HFFc6 (cell line): Measurements from ENCODE around the gene GZMM. TPM values are rescaled to one million over a fixed set of nuclear protein-coding genes. Genes with fewer than 3 reads are reported as not detected.

Experiments
- DNase-seq: peaks from one replicate; pipeline ENCODE4 v3.0.0-alpha.2; 2018
- H3K27ac Mint-ChIP-seq: 2 replicates; pipeline ENCODE4 v1.8.0; 2020; ENCODE audit warnings: mild to moderate bottlenecking, mixed read lengths
- H3K27me3 Mint-ChIP-seq: 2 replicates; pipeline ENCODE4 v1.8.0; 2021; ENCODE audit warnings: mild to moderate bottlenecking, moderate library complexity, mixed read lengths; ENCODE audit not compliant: insufficient read depth
- H3K36me3 Mint-ChIP-seq: 2 replicates; pipeline ENCODE4 v1.8.0; 2021; ENCODE audit warnings: low read depth, mixed read lengths
- H3K4me1 Mint-ChIP-seq: 2 replicates; pipeline ENCODE4 v1.8.0; 2020; ENCODE audit warnings: low read depth, mixed read lengths
- H3K4me3 Mint-ChIP-seq: 2 replicates; pipeline ENCODE4 v1.8.0; 2020; ENCODE audit warnings: mild to moderate bottlenecking, moderate library complexity, mixed read lengths
- H3K9me3 Mint-ChIP-seq: 2 replicates; pipeline ENCODE4 v1.8.0; 2020; ENCODE audit warnings: mild to moderate bottlenecking, mixed read lengths
- total RNA-seq, 6 experiments: library from RNA; stranded (reverse); fragmentation: NEBNext Ultra II Directional; extraction: Animal tissue kit (Norgen Biotek cat#: 25700); gene quantifications; 2 replicates in 1 of 6; 3 replicates in 5 of 6; pipeline ENCODE4 v1.2.3, GENCODE V29; 2021
- TF ChIP-seq, protein P1 (sequence below): fragments of 200-600 bp; sonication (generic); IDR thresholded peaks from 2 replicates; pipeline ENCODE4 v1.5.0; 2021; ENCODE audit warnings: antibody characterized with exemption, mild to moderate bottlenecking

The GZMM gene
- total RNA-seq, 6 experiments from 2014 or later = 0.24 TPM; not detected in 5

- TF ChIP-seq, protein P1, sequence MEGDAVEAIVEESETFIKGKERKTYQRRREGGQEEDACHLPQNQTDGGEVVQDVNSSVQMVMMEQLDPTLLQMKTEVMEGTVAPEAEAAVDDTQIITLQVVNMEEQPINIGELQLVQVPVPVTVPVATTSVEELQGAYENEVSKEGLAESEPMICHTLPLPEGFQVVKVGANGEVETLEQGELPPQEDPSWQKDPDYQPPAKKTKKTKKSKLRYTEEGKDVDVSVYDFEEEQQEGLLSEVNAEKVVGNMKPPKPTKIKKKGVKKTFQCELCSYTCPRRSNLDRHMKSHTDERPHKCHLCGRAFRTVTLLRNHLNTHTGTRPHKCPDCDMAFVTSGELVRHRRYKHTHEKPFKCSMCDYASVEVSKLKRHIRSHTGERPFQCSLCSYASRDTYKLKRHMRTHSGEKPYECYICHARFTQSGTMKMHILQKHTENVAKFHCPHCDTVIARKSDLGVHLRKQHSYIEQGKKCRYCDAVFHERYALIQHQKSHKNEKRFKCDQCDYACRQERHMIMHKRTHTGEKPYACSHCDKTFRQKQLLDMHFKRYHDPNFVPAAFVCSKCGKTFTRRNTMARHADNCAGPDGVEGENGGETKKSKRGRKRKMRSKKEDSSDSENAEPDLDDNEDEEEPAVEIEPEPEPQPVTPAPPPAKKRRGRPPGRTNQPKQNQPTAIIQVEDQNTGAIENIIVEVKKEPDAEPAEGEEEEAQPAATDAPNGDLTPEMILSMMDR = peak; percentile 25
- H3K4me3 Mint-ChIP-seq = no peak overlapping the region
- no peak overlapping the region for H3K27ac Mint-ChIP-seq
- peaks cover 29% of the 10 kb centered on the region for H3K4me1 Mint-ChIP-seq
- no peak for DNase-seq
- H3K36me3 Mint-ChIP-seq = 0 out of 2 replicates have a peak, but pooled peaks cover 1% of the 10 kb centered on the region
- no peaks in the 10 kb centered on the region for H3K9me3 Mint-ChIP-seq
- H3K27me3 Mint-ChIP-seq = peaks cover 2% of the 10 kb centered on the region; the same call in 1 of the 2 replicates
Measured at GRCh38 chr19:577439-578392, 33.9 kb downstream of the GZMM start.

GRCh38 chr19:579111-579841 is 35.4 kb downstream of the GZMM start:
- 0 out of 2 replicates have a peak, but pooled peaks cover 5% of the 10 kb centered on the region for H3K36me3 Mint-ChIP-seq
- H3K27ac Mint-ChIP-seq = no peak overlapping the region
- H3K4me1 Mint-ChIP-seq = peaks cover 28% of the 10 kb centered on the region
- no peak for DNase-seq
- H3K4me3 Mint-ChIP-seq = no peak overlapping the region
- TF ChIP-seq, protein P1 = no peak
- peaks cover 5% of the 10 kb centered on the region for H3K27me3 Mint-ChIP-seq
- H3K9me3 Mint-ChIP-seq = no peaks in the 10 kb centered on the region

GRCh38 chr19:579842-580155 is 35.9 kb downstream of the GZMM start:
- no peak for DNase-seq
- Mint-ChIP-seq H3K27me3 (peaks cover 5% of the 10 kb centered on the region), H3K36me3 (0 out of 2 replicates have a peak, but pooled peaks cover 5% of the 10 kb centered on the region), H3K9me3 (no peaks in the 10 kb centered on the region), H3K4me1 (peaks cover 23% of the 10 kb centered on the region), H3K27ac (no peak overlapping the region), H3K4me3 (no peak overlapping the region)
- TF ChIP-seq, protein P1 = no peak

- TF ChIP-seq, protein P1 = no peak
- Mint-ChIP-seq H3K27ac (no peak overlapping the region), H3K9me3 (no peaks in the 10 kb centered on the region), H3K27me3 (peaks cover 4% of the 10 kb centered on the region), H3K36me3 (0 out of 2 replicates have a peak, but pooled peaks cover 5% of the 10 kb centered on the region), H3K4me1 (peaks cover 18% of the 10 kb centered on the region), H3K4me3 (no peak overlapping the region)
- DNase-seq = no peak
Measured at GRCh38 chr19:580274-580835, 36.5 kb downstream of the GZMM start.

GRCh38 chr19:581399-582111 is 37.7 kb downstream of the GZMM start:
- Mint-ChIP-seq H3K27me3 (peaks cover 5% of the 10 kb centered on the region), H3K4me1 (peaks cover 17% of the 10 kb centered on the region), H3K4me3 (no peak overlapping the region), H3K36me3 (0 out of 2 replicates have a peak, but pooled peaks cover 5% of the 10 kb centered on the region), H3K9me3 (no peaks in the 10 kb centered on the region), H3K27ac (no peak overlapping the region)
- TF ChIP-seq, protein P1 = no peak
- no peak for DNase-seq
